ENCODE measurements around the gene CBLL2.

GRCh38 chrX:22247169-22247568 lies 25.5 kb upstream of the CBLL2 start:
- TF ChIP-seq, protein P1, sequence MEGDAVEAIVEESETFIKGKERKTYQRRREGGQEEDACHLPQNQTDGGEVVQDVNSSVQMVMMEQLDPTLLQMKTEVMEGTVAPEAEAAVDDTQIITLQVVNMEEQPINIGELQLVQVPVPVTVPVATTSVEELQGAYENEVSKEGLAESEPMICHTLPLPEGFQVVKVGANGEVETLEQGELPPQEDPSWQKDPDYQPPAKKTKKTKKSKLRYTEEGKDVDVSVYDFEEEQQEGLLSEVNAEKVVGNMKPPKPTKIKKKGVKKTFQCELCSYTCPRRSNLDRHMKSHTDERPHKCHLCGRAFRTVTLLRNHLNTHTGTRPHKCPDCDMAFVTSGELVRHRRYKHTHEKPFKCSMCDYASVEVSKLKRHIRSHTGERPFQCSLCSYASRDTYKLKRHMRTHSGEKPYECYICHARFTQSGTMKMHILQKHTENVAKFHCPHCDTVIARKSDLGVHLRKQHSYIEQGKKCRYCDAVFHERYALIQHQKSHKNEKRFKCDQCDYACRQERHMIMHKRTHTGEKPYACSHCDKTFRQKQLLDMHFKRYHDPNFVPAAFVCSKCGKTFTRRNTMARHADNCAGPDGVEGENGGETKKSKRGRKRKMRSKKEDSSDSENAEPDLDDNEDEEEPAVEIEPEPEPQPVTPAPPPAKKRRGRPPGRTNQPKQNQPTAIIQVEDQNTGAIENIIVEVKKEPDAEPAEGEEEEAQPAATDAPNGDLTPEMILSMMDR (IDR thresholded peaks at IDR 0.05; ENCODE audit: borderline replicate concordance, extremely low read depth, low read length, poor library complexity, severe bottlenecking): no peak
- no peak for TF ChIP-seq EZH2 (IDR thresholded peaks at IDR 0.05; ENCODE audit: borderline replicate concordance, low read depth, low read length, severe bottlenecking)
